Stimulated activated CD4-positive, alpha-beta T cell treated with anti-CD3 and anti-CD28 coated beads, TNF-alpha, amount 100 ng/mL, for 4 hours (primary cell): ENCODE measurements around the gene CEP164.

Experiments
- DNase-seq, 3 experiments: peaks; one replicate each; pipeline ENCODE4 v3.0.0-alpha.2; 2020; ENCODE audit warnings: low read depth in 3 of 3

The CEP164 gene

GRCh38 chr11:117461396-117462182, 133.9 kb downstream of the CEP164 start:
- no peak for DNase-seq

- DNase-seq = no peak
These were observed 134.7 kb downstream of the CEP164 start for GRCh38 chr11:117462183-117462863.

DNA sequence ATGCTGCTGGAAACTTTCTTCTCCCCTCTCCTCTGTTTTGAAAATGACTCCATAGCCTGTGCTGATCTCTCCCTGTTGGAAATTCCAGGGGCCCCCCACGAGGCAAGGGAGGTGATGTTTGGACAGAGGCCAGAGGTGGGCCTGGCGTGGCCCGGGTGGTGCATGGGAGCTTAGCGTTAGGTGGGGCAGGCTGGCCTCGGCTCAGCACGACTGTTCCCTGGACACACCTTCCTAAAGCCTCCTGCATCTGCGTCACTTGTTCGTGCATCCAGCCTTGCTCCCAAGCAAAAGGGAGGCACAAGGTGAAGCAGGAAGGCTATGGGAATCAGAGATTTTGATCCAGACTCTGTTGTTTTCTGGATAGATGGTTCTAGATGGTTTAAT, 135.2 kb downstream of the CEP164 start:
- no peak for DNase-seq
